ENCODE data around the gene CLDN18. TPM values are rescaled to one million over a fixed set of nuclear protein-coding genes. Genes with fewer than 3 reads are reported as not detected.

CLDN18 gene
- total and polyA plus RNA-seq, 2 of the 8 experiments (the other 6 are each of a cell fraction or from before 2014, with no cell fraction given): not detected

- TF ChIP-seq TBP (IDR thresholded peaks at IDR 0.05; ENCODE audit: low read depth, low read length): no peak
- no peak for TF ChIP-seq E2F6 (IDR thresholded peaks at IDR 0.05)
These were observed 22.2 kb upstream of the CLDN18 start (continued) for GRCh38 chr3:137987723-137988122.
